K562 (cell line): ENCODE results near the gene UBXN10. TPM values are rescaled to one million over a fixed set of nuclear protein-coding genes. Genes with fewer than 3 reads are reported as not detected.

Experiments used
- ATAC-seq: fragments of 200-7000 bp; cut with Tn5 transposase; 3 replicates; pipeline ENCODE4 v1.9.1; 2020; ENCODE audit warnings: moderate library complexity
- BruUV-seq: library from RNA; stranded (reverse); fragments of 400-500 nt; replicated peaks from 2 replicates; lab custom pipeline; 2021; lab: Mats Ljungman, UMichigan
- CTCF ChIA-PET: fragments of 300-600 bp; formaldehyde crosslinking; extraction: SDS; loops from one replicate; lab custom pipeline; 2021; ENCODE audit warnings: low intra/inter-chr PET ratio; lab: Yijun Ruan, JAX
- POLR2A ChIA-PET: fragments of 300-600, 350-650 bp; sonication (Branson Sonifier 250); formaldehyde crosslinking; extraction: SDS; loops from one replicate; lab custom pipeline; 2021; ENCODE audit warnings: antibody characterized with exemption, inconsistent platforms; lab: Yijun Ruan, JAX
- DNase-seq, 4 experiments: peaks; one replicate each; pipeline versions ENCODE4 v3.0.0 to v3.0.0-alpha.2; 2011 to 2018; ENCODE audit warnings: low spot score in 3 of 4, mixed read lengths in 3 of 4; ENCODE audit errors: extremely low read depth in 1 of 4
- FAIRE-seq: peaks from 2 replicates; lab custom pipeline; 2011; peaks lifted over from hg19 to GRCh38; lab: Jason Lieb, UNC
- H2AFZ ChIP-seq: 2 replicates; pipeline ENCODE4 v1.6.0; 2011; ENCODE audit warnings: low read depth, low read length, control low read depth, inconsistent platforms
- H3K27ac ChIP-seq: fragments of 200-600 bp; 3 replicates; pipeline ENCODE4 v1.8.0; 2011; ENCODE audit warnings: low read depth, mild to moderate bottlenecking, control low read depth, inconsistent platforms, low read length, moderate library complexity, mixed read lengths; ENCODE audit errors: extremely low read depth
- H3K27me3 ChIP-seq, 2 experiments: fragments of 300-600 bp in 1 of 2; 2 replicates in 1 of 2; 3 replicates in 1 of 2; pipeline versions ENCODE4 v1.6.0 to v1.8.0; 2011; ENCODE audit warnings: inconsistent platforms in 2 of 2, low read length in 2 of 2, mild to moderate bottlenecking in 1 of 2, mixed read lengths in 1 of 2, moderate library complexity in 1 of 2; ENCODE audit not compliant: control insufficient read depth in 2 of 2, insufficient read depth in 2 of 2
- H3K36me3 ChIP-seq: fragments of 300-600 bp; 3 replicates; pipeline ENCODE4 v1.8.0; 2011; ENCODE audit warnings: mild to moderate bottlenecking, low read length, inconsistent platforms; ENCODE audit not compliant: control insufficient read depth, insufficient read depth
- H3K4me1 ChIP-seq, 2 experiments: fragments of 200-600 bp in 1 of 2; replicated peaks in 1 of 2; 2 replicates in 1 of 2; 3 replicates in 1 of 2; pipeline versions ENCODE4 v1.5.1 to v1.8.0; 2011; ENCODE audit warnings: inconsistent platforms in 2 of 2, low read length in 2 of 2, mild to moderate bottlenecking in 1 of 2, mixed read lengths in 1 of 2, moderate library complexity in 1 of 2; ENCODE audit not compliant: control insufficient read depth in 2 of 2, insufficient read depth in 2 of 2
- H3K4me2 ChIP-seq: 2 replicates; pipeline ENCODE4 v1.6.1; 2011; ENCODE audit warnings: low read length, control low read depth, inconsistent platforms, mixed read lengths; ENCODE audit not compliant: insufficient read depth
- H3K4me3 ChIP-seq: fragments of 200-600 bp; sonication (generic), shearing (Covaris generic); 2 replicates; pipeline ENCODE4 v1.5.1; 2016; ENCODE audit warnings: control low read depth, inconsistent platforms
- H3K79me2 ChIP-seq: fragments of 200-600 bp; 3 replicates; pipeline ENCODE4 v1.8.0; 2011; ENCODE audit warnings: low read length, inconsistent platforms; ENCODE audit not compliant: control insufficient read depth, insufficient read depth
- H3K9ac ChIP-seq, 2 experiments: 2 replicates each; pipeline versions ENCODE4 v1.6.0 to v1.6.1; 2011; ENCODE audit warnings: low read depth in 2 of 2, low read length in 2 of 2, control low read depth in 1 of 2, inconsistent platforms in 1 of 2, mild to moderate bottlenecking in 1 of 2, mixed read lengths in 1 of 2; ENCODE audit not compliant: insufficient read depth in 1 of 2
- H3K9me1 ChIP-seq: one replicate; pipeline ENCODE4 v1.6.0; 2011; ENCODE audit warnings: inconsistent platforms, mild to moderate bottlenecking, low read length, moderate library complexity; ENCODE audit not compliant: control insufficient read depth, insufficient read depth
- H3K9me3 ChIP-seq: replicated peaks from 2 replicates; pipeline ENCODE4 v1.5.1; 2011; ENCODE audit warnings: low read depth, low read length, inconsistent platforms; ENCODE audit not compliant: control insufficient read depth, insufficient read depth
- H4K20me1 ChIP-seq: replicated peaks from 2 replicates; pipeline ENCODE4 v1.6.1; 2011; ENCODE audit warnings: low read length, inconsistent platforms, mixed read lengths; ENCODE audit not compliant: control insufficient read depth, insufficient read depth
- CBX8 ChIP-seq: fragments of 200-600 bp; sonication (generic); IDR thresholded peaks from 2 replicates; pipeline ENCODE4 v1.6.1; 2012; ENCODE audit warnings: borderline replicate concordance, mixed run types, low read depth, mild to moderate bottlenecking, moderate library complexity, mixed read lengths, low read length, control low read depth, inconsistent platforms; ENCODE audit not compliant: poor library complexity, severe bottlenecking; ENCODE audit errors: extremely low read depth
- CEBPG ChIP-seq, 3 experiments: fragments of 200-800 bp in 1 of 3; sonication (Bioruptor generic) in 1 of 3; sonication (generic) in 1 of 3; formaldehyde crosslinking in 1 of 3; IDR thresholded peaks in 2 of 3; conservative IDR thresholded peaks in 1 of 3; 2 replicates each; pipeline versions ENCODE4 v1.6.1 to v1.8.0; 2016 to 2022; ENCODE audit warnings: missing compliant biosample characterization in 2 of 3, missing genetic modification characterization in 2 of 3, mild to moderate bottlenecking in 1 of 3, missing genetic modification reagents in 1 of 3
- COPS2 ChIP-seq: fragments of 450-650 bp; conservative IDR thresholded peaks from 2 replicates; pipeline ENCODE4 v1.6.1; 2016; ENCODE audit warnings: mild to moderate bottlenecking, moderate library complexity
- FOXJ2 ChIP-seq: fragments of 200-800 bp; sonication (Bioruptor generic); IDR thresholded peaks from 2 replicates; pipeline ENCODE4 v1.6.1; 2016; ENCODE audit warnings: missing genetic modification characterization, missing compliant biosample characterization
- MCM3 ChIP-seq: fragments of 450-650 bp; IDR thresholded peaks from 2 replicates; pipeline ENCODE4 v1.6.1; 2016
- PML ChIP-seq: IDR thresholded peaks from 2 replicates; pipeline ENCODE4 v1.6.1; 2012; ENCODE audit warnings: low read length, inconsistent platforms
- SETDB1 ChIP-seq: IDR thresholded peaks from one replicate; pipeline ENCODE4 v1.6.1; 2012; ENCODE audit warnings: low read length, control low read depth, inconsistent platforms
- ZFPM2 ChIP-seq: fragments of 250-450 bp; sonication (Bioruptor Pico); IDR thresholded peaks from 2 replicates; pipeline ENCODE4 v1.5.1; 2022; ENCODE audit warnings: mild to moderate bottlenecking
- ZNF644 ChIP-seq: fragments of 200-800 bp; sonication (Bioruptor generic); IDR thresholded peaks from 2 replicates; pipeline ENCODE4 v1.6.1; 2016; ENCODE audit warnings: low read depth, missing genetic modification characterization, missing compliant biosample characterization
- ZNF699 ChIP-seq: fragments of 250-450 bp; sonication (Bioruptor Pico); IDR thresholded peaks from 2 replicates; pipeline ENCODE4 v1.8.0; 2021; ENCODE audit warnings: mild to moderate bottlenecking, moderate library complexity; ENCODE audit not compliant: insufficient replicate concordance
- ZZZ3 ChIP-seq: fragments of 450-650 bp; IDR thresholded peaks from 2 replicates; pipeline ENCODE4 v1.6.1; 2016; ENCODE audit warnings: antibody characterized with exemption, mild to moderate bottlenecking, moderate library complexity
- WGBS: fragments of 100-300 bp; shearing (Covaris generic); methylation state at CpG from one replicate; pipeline ENCODE4 v1.1.6; 2016; ENCODE audit warnings: low coverage, mixed read lengths; ENCODE audit not compliant: insufficient coverage; ENCODE audit errors: missing lambda C conversion rate; 5-methylcytosine and 5-hydroxymethylcytosine counted together
- in situ Hi-C: fragments of 300-500 bp; cut with MboI; formaldehyde crosslinking; loops from 4 replicates; pipeline ENCODE4 v1.15.0; 2018; ENCODE audit warnings: inconsistent platforms, mixed read lengths
- intact Hi-C: fragments of 100-400 bp; cut with micrococcal nuclease; formaldehyde crosslinking; loops from 2 replicates; pipeline ENCODE4 v1.14.2; 2022
- polyA plus RNA-seq, 8 experiments: library from polyadenylated mRNA; depleted of rRNA in 4 of 8; stranded (reverse) in 5 of 8; unstranded in 3 of 8; fragments of >200 nt; fragmentation: Nextera tagmentation in 2 of 8; fragmentation: Illumina TruSeq in 1 of 8; extraction: Ambion mirVana in 2 of 8; extraction: Trizol in 1 of 8; gene quantifications; 2 replicates each; pipeline versions ENCODE4 v1.2.1 to v1.2.3, GENCODE V29; 2011 to 2014; ENCODE audit warnings: inconsistent platforms in 1 of 8, missing spikeins in 1 of 8
- total RNA-seq, 7 experiments: library from RNA; depleted of rRNA in 6 of 7; stranded (reverse); fragments of >200 nt in 6 of 7; fragmentation: Illumina TruSeq in 2 of 7; extraction: Trizol in 2 of 7; gene quantifications; 2 replicates each; pipeline versions ENCODE4 v1.2.1 to v1.2.3, GENCODE V29; 2011 to 2021; ENCODE audit warnings: low replicate concordance in 1 of 7
- TF ChIP-seq, protein P1 (sequence below): fragments of 450-650 bp; IDR thresholded peaks from 2 replicates; pipeline ENCODE4 v1.6.1; 2016; ENCODE audit warnings: missing biosample characterization, missing genetic modification characterization
- TF ChIP-seq, protein P2 (sequence below): fragments of 150-350 bp; IDR thresholded peaks from 2 replicates; pipeline ENCODE4 v1.6.1; 2014; ENCODE audit warnings: low read depth, mild to moderate bottlenecking, low read length, borderline replicate concordance
- TF ChIP-seq, protein P3 (sequence below), 2 experiments: fragments of 200-800 bp in 1 of 2; sonication (Bioruptor generic) in 1 of 2; sonication (generic) in 1 of 2; formaldehyde crosslinking in 1 of 2; IDR thresholded peaks in 1 of 2; conservative IDR thresholded peaks in 1 of 2; 2 replicates each; pipeline versions ENCODE4 v1.5.0 to v1.6.1; 2016 to 2020; ENCODE audit warnings: missing compliant biosample characterization in 1 of 2, missing genetic modification characterization in 1 of 2, missing genetic modification reagents in 1 of 2
- TF ChIP-seq, protein P4 (sequence below): fragments of 250-450 bp; sonication (Bioruptor Pico); IDR thresholded peaks from 2 replicates; pipeline ENCODE4 v1.5.0; 2020; ENCODE audit warnings: mild to moderate bottlenecking

The UBXN10 gene
- total and polyA plus RNA-seq, 9 of the 15 experiments (the other 6 are each of a cell fraction or from before 2014, with no cell fraction given), result 10.7 to 17.7 (median 13.6) TPM

DNA sequence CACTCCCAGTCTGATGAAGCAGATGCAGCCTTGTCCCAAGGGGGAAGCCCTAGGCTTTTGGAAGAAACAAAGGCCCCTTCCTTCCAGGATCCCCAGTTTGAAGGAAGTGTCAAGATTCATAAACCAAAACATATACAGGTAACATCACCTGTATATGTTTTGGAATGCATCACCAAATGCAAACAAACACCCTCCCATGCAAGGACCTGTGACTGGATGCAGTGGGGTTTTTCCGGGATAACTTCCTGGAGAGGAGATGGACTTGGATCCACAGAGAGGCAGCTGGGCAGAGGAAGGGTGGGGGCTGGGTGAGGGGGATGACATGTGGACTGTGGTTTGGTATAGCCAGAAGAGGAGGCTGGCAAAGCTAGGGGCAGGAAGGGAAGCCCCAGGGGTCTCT is 48.3 kb upstream of the UBXN10 start:
- H3K9ac ChIP-seq, result no peak overlapping the region
- CTCF ChIA-PET, result no interaction called here
- WGBS, result 0% methylated on average over 1 of the region's 1 CpG
- DNase-seq (no peak), ATAC-seq (no peak), FAIRE-seq (no peak)
- BruUV-seq, result no TSS peak
- POLR2A ChIA-PET, result no interaction called here
- no peaks in the 10 kb centered on the region for H3K79me2 ChIP-seq
- peaks cover 5 to 56% of the 10 kb centered on the region in 2 experiments; a peak in 2 of 5 replicates for H3K27me3 ChIP-seq
- in situ Hi-C loops, result no loop called here
- no peak overlapping the region for H3K4me2 ChIP-seq
- no peaks in the 10 kb centered on the region for H3K9me3 ChIP-seq
- no peak overlapping the region for H3K27ac ChIP-seq
- no peaks in the 10 kb centered on the region for H3K9me1 ChIP-seq
- no peak overlapping the region for H2AFZ ChIP-seq
- intact Hi-C loops, result no loop called here
- H3K4me3 ChIP-seq, result no peak overlapping the region
- H4K20me1 ChIP-seq, result no peaks in the 10 kb centered on the region
- no peaks in the 10 kb centered on the region for H3K4me1 ChIP-seq
- no peaks in the 10 kb centered on the region for H3K36me3 ChIP-seq
- TF ChIP-seq, protein P1, sequence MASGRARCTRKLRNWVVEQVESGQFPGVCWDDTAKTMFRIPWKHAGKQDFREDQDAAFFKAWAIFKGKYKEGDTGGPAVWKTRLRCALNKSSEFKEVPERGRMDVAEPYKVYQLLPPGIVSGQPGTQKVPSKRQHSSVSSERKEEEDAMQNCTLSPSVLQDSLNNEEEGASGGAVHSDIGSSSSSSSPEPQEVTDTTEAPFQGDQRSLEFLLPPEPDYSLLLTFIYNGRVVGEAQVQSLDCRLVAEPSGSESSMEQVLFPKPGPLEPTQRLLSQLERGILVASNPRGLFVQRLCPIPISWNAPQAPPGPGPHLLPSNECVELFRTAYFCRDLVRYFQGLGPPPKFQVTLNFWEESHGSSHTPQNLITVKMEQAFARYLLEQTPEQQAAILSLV (tag), result no peak
- TF ChIP-seq MCM3 (no peak), ZNF644 (no peak), PML (no peak), ZZZ3 (no peak), FOXJ2 (tag) (no peak), CEBPG (CRISPR knock-in tag; IDR thresholded peaks at IDR 0.05) (no peak), CEBPG (tag; conservative IDR thresholded peaks at IDR 0.05 in 1 of 2, IDR thresholded peaks at IDR 0.05 in 1 of 2) (no peak), ZFPM2 (CRISPR knock-in tag) (no peak), COPS2 (no peak), ZNF699 (CRISPR knock-in tag) (no peak), CBX8 (no peak), SETDB1 (no peak)
- TF ChIP-seq, protein P2, sequence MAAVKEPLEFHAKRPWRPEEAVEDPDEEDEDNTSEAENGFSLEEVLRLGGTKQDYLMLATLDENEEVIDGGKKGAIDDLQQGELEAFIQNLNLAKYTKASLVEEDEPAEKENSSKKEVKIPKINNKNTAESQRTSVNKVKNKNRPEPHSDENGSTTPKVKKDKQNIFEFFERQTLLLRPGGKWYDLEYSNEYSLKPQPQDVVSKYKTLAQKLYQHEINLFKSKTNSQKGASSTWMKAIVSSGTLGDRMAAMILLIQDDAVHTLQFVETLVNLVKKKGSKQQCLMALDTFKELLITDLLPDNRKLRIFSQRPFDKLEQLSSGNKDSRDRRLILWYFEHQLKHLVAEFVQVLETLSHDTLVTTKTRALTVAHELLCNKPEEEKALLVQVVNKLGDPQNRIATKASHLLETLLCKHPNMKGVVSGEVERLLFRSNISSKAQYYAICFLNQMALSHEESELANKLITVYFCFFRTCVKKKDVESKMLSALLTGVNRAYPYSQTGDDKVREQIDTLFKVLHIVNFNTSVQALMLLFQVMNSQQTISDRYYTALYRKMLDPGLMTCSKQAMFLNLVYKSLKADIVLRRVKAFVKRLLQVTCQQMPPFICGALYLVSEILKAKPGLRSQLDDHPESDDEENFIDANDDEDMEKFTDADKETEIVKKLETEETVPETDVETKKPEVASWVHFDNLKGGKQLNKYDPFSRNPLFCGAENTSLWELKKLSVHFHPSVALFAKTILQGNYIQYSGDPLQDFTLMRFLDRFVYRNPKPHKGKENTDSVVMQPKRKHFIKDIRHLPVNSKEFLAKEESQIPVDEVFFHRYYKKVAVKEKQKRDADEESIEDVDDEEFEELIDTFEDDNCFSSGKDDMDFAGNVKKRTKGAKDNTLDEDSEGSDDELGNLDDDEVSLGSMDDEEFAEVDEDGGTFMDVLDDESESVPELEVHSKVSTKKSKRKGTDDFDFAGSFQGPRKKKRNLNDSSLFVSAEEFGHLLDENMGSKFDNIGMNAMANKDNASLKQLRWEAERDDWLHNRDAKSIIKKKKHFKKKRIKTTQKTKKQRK, result no peak
- TF ChIP-seq, protein P3, sequence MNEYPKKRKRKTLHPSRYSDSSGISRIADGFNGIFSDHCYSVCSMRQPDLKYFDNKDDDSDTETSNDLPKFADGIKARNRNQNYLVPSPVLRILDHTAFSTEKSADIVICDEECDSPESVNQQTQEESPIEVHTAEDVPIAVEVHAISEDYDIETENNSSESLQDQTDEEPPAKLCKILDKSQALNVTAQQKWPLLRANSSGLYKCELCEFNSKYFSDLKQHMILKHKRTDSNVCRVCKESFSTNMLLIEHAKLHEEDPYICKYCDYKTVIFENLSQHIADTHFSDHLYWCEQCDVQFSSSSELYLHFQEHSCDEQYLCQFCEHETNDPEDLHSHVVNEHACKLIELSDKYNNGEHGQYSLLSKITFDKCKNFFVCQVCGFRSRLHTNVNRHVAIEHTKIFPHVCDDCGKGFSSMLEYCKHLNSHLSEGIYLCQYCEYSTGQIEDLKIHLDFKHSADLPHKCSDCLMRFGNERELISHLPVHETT (CRISPR knock-in tag; conservative IDR thresholded peaks at IDR 0.05 in 1 of 2, IDR thresholded peaks at IDR 0.05 in 1 of 2), result no peak
- TF ChIP-seq, protein P4, sequence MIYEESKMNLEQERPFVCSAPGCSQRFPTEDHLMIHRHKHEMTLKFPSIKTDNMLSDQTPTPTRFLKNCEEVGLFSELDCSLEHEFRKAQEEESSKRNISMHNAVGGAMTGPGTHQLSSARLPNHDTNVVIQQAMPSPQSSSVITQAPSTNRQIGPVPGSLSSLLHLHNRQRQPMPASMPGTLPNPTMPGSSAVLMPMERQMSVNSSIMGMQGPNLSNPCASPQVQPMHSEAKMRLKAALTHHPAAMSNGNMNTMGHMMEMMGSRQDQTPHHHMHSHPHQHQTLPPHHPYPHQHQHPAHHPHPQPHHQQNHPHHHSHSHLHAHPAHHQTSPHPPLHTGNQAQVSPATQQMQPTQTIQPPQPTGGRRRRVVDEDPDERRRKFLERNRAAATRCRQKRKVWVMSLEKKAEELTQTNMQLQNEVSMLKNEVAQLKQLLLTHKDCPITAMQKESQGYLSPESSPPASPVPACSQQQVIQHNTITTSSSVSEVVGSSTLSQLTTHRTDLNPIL (CRISPR knock-in tag), result no peak
